Left lung (tissue), 10 donors: Measurements from ENCODE around the gene DPM2. TPM values are rescaled to one million over a fixed set of nuclear protein-coding genes. Genes with fewer than 3 reads are reported as not detected.

ENCODE experiments used
- ATAC-seq: fragments of 200-7000 bp; cut with Tn5 transposase; one replicate; pipeline ENCODE4 v1.9.1; 2020; ENCODE audit warnings: moderate library complexity
- DNase-seq, 4 donors: peaks; one replicate each; pipeline ENCODE4 v3.0.0-alpha.2; 2013 to 2020
- H3K27ac ChIP-seq, 2 donors: fragments of 200-600 bp; sonication (generic) in 1 of 2; one replicate each; pipeline versions ENCODE4 v1.5.0 to v1.8.0; 2020 to 2021
- H3K27me3 ChIP-seq, 2 donors: fragments of 200-600 bp; sonication (generic) in 1 of 2; one replicate each; pipeline versions ENCODE4 v1.5.0 to v1.8.0; 2020 to 2021
- H3K36me3 ChIP-seq, 2 donors: fragments of 200-600 bp; sonication (generic) in 1 of 2; one replicate each; pipeline versions ENCODE4 v1.5.0 to v1.8.0; 2020 to 2021
- H3K4me1 ChIP-seq, 2 donors: fragments of 200-600 bp; one replicate each; pipeline ENCODE4 v1.8.0; 2021
- H3K4me3 ChIP-seq, 2 donors: fragments of 200-600 bp; sonication (generic) in 1 of 2; one replicate each; pipeline versions ENCODE4 v1.5.0 to v1.8.0; 2020 to 2021; ENCODE audit warnings: mild to moderate bottlenecking in 1 of 2
- H3K9me3 ChIP-seq, 2 donors: fragments of 200-600 bp; sonication (generic) in 1 of 2; one replicate each; pipeline versions ENCODE4 v1.5.0 to v1.8.0; 2020 to 2021
- CTCF ChIP-seq, 2 donors: fragments of 200-600 bp; sonication (generic) in 1 of 2; IDR thresholded peaks; one replicate each; pipeline versions ENCODE4 v1.5.0 to v1.8.0; 2021; ENCODE audit warnings: antibody characterized with exemption in 2 of 2
- intact Hi-C, 2 donors: fragments of 100-400 bp; cut with DNase I; formaldehyde crosslinking; loops; one replicate each; pipeline versions ENCODE4 v1.11.2 to v1.14.2; 2022
- polyA plus RNA-seq, 6 donors: library from polyadenylated mRNA; unstranded; fragments of 120-200 nt; gene quantifications; one replicate each; pipeline ENCODE4 v1.2.1, GENCODE V29; 2013; ENCODE audit not compliant: insufficient read length in 6 of 6
- total RNA-seq, 2 donors: library from RNA; stranded (reverse); fragmentation: NEBNext Ultra II Directional; extraction: Animal tissue kit (Norgen Biotek cat#: 25700); gene quantifications; one replicate each; pipeline ENCODE4 v1.2.1, GENCODE V29; 2021
- donor health status: DM: no; HTN: yes; CAD: no.
- donor health status: DM: no; HTN: no; CAD: no.

The DPM2 gene
- total and polyA plus RNA-seq, 8 donors: 32.1 to 47.6 (median 36.3) TPM

GRCh38 chr9:127945942-127946341 lies 8.3 kb upstream of the DPM2 start:
- H3K36me3 ChIP-seq: peaks cover 0 to 17% of the 10 kb centered on the region in 2 donors
- DNase-seq (peak in 1 of 4 donors; percentile 49), ATAC-seq (no peak)
- intact Hi-C loops: loop anchor here in 1 of 2 donors (10.0 kb wide), 2 partner anchors 89 to 169 kb away; no protein-coding TSS in a partner anchor
- H3K4me3 ChIP-seq: no peak overlapping the region
- no peaks in the 10 kb centered on the region for H3K9me3 ChIP-seq
- H3K27me3 ChIP-seq: no peaks in the 10 kb centered on the region
- peaks cover 0 to 22% of the 10 kb centered on the region in 2 donors for H3K4me1 ChIP-seq
- H3K27ac ChIP-seq: no peak overlapping the region
- TF ChIP-seq CTCF (IDR thresholded peaks at IDR 0.05): no peak

- Histone ChIP-seq H3K9me3 (no peaks in the 10 kb centered on the region), H3K27ac (no peak overlapping the region), H3K4me3 (no peak overlapping the region), H3K4me1 (peaks cover 0 to 19% of the 10 kb centered on the region in 2 donors), H3K36me3 (peaks cover 0 to 17% of the 10 kb centered on the region in 2 donors), H3K27me3 (no peaks in the 10 kb centered on the region)
- intact Hi-C loops: loop anchor here in 1 of 2 donors (10.0 kb wide), 2 partner anchors 89 to 169 kb away; no protein-coding TSS in a partner anchor
- TF ChIP-seq CTCF (IDR thresholded peaks at IDR 0.05): no peak
- ATAC-seq: no peak
- DNase-seq: peak in 1 of 4 donors; percentile 77
These were observed 7.7 kb upstream of the DPM2 start for GRCh38 chr9:127945338-127945737.

- TF ChIP-seq CTCF (IDR thresholded peaks at IDR 0.05): no peak
- H3K4me3 ChIP-seq: no peak overlapping the region
These were observed 7.0 kb upstream of the DPM2 start for GRCh38 chr9:127944586-127945218.

GRCh38 chr9:127943731-127944144 lies 6.1 kb upstream of the DPM2 start:
- TF ChIP-seq CTCF (IDR thresholded peaks at IDR 0.05): peak; percentile 87 to 93
- ATAC-seq (peak; percentile 91), DNase-seq (peak in 3 of 4 donors; percentile 75 to 96 (median 82))
- H3K9me3 ChIP-seq: no peaks in the 10 kb centered on the region
- H3K4me1 ChIP-seq: peaks cover 0 to 18% of the 10 kb centered on the region in 2 donors
- no peak overlapping the region for H3K4me3 ChIP-seq
- no peaks in the 10 kb centered on the region for H3K27me3 ChIP-seq
- peaks cover 0 to 17% of the 10 kb centered on the region in 2 donors for H3K36me3 ChIP-seq
- H3K27ac ChIP-seq: no peak overlapping the region
- intact Hi-C loops: loop anchor here (2.0 to 10.0 kb wide), 3 partner anchors 91 to 171 kb away; no protein-coding TSS in a partner anchor

More at GRCh38 chr9:127944586-127945218, 7.0 kb upstream of the DPM2 start:
- H3K27me3 ChIP-seq: no peaks in the 10 kb centered on the region
- DNase-seq: peak in 1 of 4 donors; percentile 62
- H3K9me3 ChIP-seq: no peaks in the 10 kb centered on the region
- peaks cover 0 to 17% of the 10 kb centered on the region in 2 donors for H3K36me3 ChIP-seq
- ATAC-seq: no peak
- no peak overlapping the region for H3K27ac ChIP-seq
- intact Hi-C loops: loop anchor here in 1 of 2 donors (10.0 kb wide), 2 partner anchors 90 to 170 kb away; no protein-coding TSS in a partner anchor
- H3K4me1 ChIP-seq: peaks cover 0 to 18% of the 10 kb centered on the region in 2 donors

- no peaks in the 10 kb centered on the region for H3K27me3 ChIP-seq
- H3K36me3 ChIP-seq: peaks cover 0 to 17% of the 10 kb centered on the region in 2 donors
- intact Hi-C loops: loop anchor here (2.0 to 10.0 kb wide), 3 partner anchors 92 to 172 kb away; no protein-coding TSS in a partner anchor
- H3K4me3 ChIP-seq: no peak overlapping the region
- TF ChIP-seq CTCF (IDR thresholded peaks at IDR 0.05): no peak
- no peak for ATAC-seq
- no peaks in the 10 kb centered on the region for H3K9me3 ChIP-seq
- no peak for DNase-seq
- no peak overlapping the region for H3K27ac ChIP-seq
- peaks cover 0 to 23% of the 10 kb centered on the region in 2 donors for H3K4me1 ChIP-seq
These were observed 5.5 kb upstream of the DPM2 start for GRCh38 chr9:127943011-127943662.
